Prostate gland (tissue), 2 donors: ENCODE results near the gene P2RY6. TPM values are rescaled to one million over a fixed set of nuclear protein-coding genes. Genes with fewer than 3 reads are reported as not detected.

Source experiments
- DNase-seq: peaks from one replicate; pipeline ENCODE4 v3.0.0-alpha.2; 2019; ENCODE audit warnings: low spot score
- H3K27ac ChIP-seq, 2 donors: fragments of 200-600 bp; sonication (generic); 2 replicates each; pipeline ENCODE4 v1.5.1; 2017 to 2019
- H3K27me3 ChIP-seq: fragments of 200-600 bp; sonication (generic); replicated peaks from 2 replicates; pipeline ENCODE4 v1.5.1; 2019; ENCODE audit not compliant: insufficient read depth
- H3K36me3 ChIP-seq, 2 donors: fragments of 200-600 bp; sonication (generic); 1 replicate in 1 of 2; 2 replicates in 1 of 2; pipeline versions ENCODE4 v1.5.1 to v1.8.1; 2017 to 2019
- H3K4me1 ChIP-seq: fragments of 200-600 bp; sonication (generic); replicated peaks from 2 replicates; pipeline ENCODE4 v1.5.1; 2019
- H3K4me3 ChIP-seq, 2 donors: fragments of 200-600 bp; sonication (generic); 2 replicates each; pipeline ENCODE4 v1.5.1; 2017 to 2019
- H3K9me3 ChIP-seq: fragments of 200-600 bp; sonication (generic); 2 replicates; pipeline ENCODE4 v1.5.1; 2017
- POLR2A ChIP-seq: fragments of 450-650 bp; IDR thresholded peaks from one replicate; pipeline ENCODE4 v1.6.1; 2016; ENCODE audit warnings: antibody characterized with exemption, mild to moderate bottlenecking
- POLR2AphosphoS5 ChIP-seq: sonication (generic); formaldehyde crosslinking; IDR thresholded peaks from one replicate; pipeline ENCODE4 v1.6.1; 2017; ENCODE audit warnings: antibody characterized with exemption
- WGBS: methylation state at CpG from one replicate; pipeline ENCODE4 v1.1.5; 2018; 5-methylcytosine and 5-hydroxymethylcytosine counted together
- intact Hi-C: fragments of 100-400 bp; cut with DNase I; formaldehyde crosslinking; loops from one replicate; pipeline ENCODE4 v1.14.2; 2022
- total RNA-seq, 2 donors: library from RNA; depleted of rRNA; stranded (reverse); fragments of >200 nt; gene quantifications; one replicate each; pipeline ENCODE4 v1.1.0, GENCODE V29; 2016
- TF ChIP-seq, protein P1 (sequence below), 4 experiments: fragments of 200-600 bp in 2 of 4; fragments of 450-650 bp in 2 of 4; sonication (generic) in 2 of 4; IDR thresholded peaks; 1 replicate in 3 of 4; 2 replicates in 1 of 4; pipeline ENCODE4 v1.5.1; 2016 to 2019; ENCODE audit warnings: antibody characterized with exemption in 4 of 4, mild to moderate bottlenecking in 2 of 4, moderate library complexity in 2 of 4

P2RY6 gene
- total RNA-seq, 2 donors from 2014 or later, result 0.64 to 3.5 TPM

DNA sequence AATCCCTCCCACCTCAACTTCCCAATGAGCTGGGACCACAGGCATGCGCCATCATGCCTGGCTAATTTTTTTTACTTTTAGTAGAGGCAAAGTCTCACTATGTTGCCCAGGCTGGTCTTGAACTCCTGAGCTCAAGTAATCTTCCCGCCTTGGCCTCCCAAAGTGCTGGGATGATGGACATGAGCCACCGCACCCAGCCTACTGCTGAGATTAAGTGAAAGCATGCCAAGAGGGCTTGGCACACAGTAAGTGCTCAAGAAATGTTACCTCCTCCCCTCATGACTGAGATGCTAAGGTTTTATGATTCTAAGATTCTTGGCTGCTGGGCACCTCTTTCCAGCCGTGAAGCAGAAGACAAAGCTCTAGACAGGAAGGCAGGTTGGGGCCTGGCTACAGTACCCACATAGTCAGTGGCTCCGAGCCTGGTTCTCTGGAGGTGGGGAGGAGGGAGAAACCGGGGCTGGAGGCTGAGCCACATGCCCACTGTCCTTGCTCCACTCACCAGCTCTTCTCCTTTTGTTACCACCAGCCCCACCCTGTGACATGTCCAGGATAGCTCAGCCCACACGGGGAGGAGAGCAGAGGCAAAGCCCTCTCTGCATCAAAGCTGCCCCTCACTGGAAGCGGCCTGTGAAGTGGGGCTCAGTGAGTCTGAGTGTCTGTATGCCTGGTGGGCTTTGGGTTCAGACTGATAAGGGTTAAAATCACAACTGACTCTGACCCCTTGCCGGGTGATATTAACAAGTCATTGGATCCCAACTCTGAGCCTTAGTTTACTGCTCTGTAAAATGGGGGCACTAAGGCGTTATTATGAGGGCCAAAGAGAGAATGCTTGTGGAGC, 48.8 kb downstream of the P2RY6 start:
- peak; percentile 24 for TF ChIP-seq POLR2AphosphoS5
- TF ChIP-seq, protein P1, sequence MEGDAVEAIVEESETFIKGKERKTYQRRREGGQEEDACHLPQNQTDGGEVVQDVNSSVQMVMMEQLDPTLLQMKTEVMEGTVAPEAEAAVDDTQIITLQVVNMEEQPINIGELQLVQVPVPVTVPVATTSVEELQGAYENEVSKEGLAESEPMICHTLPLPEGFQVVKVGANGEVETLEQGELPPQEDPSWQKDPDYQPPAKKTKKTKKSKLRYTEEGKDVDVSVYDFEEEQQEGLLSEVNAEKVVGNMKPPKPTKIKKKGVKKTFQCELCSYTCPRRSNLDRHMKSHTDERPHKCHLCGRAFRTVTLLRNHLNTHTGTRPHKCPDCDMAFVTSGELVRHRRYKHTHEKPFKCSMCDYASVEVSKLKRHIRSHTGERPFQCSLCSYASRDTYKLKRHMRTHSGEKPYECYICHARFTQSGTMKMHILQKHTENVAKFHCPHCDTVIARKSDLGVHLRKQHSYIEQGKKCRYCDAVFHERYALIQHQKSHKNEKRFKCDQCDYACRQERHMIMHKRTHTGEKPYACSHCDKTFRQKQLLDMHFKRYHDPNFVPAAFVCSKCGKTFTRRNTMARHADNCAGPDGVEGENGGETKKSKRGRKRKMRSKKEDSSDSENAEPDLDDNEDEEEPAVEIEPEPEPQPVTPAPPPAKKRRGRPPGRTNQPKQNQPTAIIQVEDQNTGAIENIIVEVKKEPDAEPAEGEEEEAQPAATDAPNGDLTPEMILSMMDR (IDR thresholded peaks at IDR 0.05), result no peak
- no peak for TF ChIP-seq POLR2A
- Histone ChIP-seq H3K4me3 (no peak overlapping the region), H3K9me3 (no peaks in the 10 kb centered on the region), H3K27me3 (no peaks in the 10 kb centered on the region), H3K36me3 (no peaks in the 10 kb centered on the region), H3K4me1 (peaks cover 15% of the 10 kb centered on the region), H3K27ac (peak overlapping the region; percentile 66 to 85)
- 33% methylated on average over 10 of the region's 10 CpGs for WGBS
- DNase-seq, result no peak
- intact Hi-C loops, result no loop called here

DNA sequence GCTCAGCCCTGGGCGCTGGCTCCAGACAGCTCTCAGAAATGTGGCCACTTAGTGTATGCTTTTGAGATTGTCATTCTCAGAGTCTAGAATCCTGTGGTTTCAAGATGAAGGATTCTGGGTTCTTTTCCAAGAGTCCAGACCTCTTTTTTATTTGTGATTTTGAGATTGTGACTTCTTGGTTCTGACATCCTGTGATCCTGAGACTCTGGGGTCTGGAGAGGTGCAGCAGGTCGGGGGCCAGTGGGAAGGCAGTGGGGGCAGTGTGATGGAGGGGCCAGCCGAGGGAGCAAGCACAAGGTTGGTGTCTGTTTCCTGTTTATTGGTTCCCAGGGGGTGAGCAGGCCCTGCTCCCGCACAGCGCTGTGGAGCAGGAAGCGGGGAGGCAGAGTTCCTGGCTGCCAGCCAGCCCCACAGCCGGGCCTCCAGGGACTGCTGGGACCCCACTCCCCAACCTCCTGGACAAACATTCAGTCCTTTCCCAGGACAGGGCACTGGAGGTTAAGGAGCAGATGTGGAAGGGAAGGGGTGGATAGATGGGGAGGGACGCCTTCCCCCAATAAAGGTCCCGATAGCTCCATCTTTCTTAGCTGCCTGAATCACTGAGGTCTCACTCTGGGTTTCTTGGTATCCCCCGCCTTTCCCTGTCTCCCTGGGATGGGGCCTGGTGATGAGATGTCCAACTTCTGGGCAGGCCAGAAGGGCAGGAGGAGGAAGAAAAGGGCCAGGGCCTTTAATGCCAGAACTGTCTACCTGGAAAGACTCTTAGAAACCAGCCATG, 49.7 kb downstream of the P2RY6 start:
- no peak for DNase-seq
- intact Hi-C loops, result no loop called here
- H3K36me3 ChIP-seq, result no peaks in the 10 kb centered on the region
- H3K9me3 ChIP-seq, result no peaks in the 10 kb centered on the region
- H3K27me3 ChIP-seq, result no peaks in the 10 kb centered on the region
- peak overlapping the region; percentile 66 to 85 for H3K27ac ChIP-seq
- WGBS, result 31% methylated on average over 10 of the region's 10 CpGs
- TF ChIP-seq POLR2AphosphoS5, result no peak
- TF ChIP-seq, protein P1 (IDR thresholded peaks at IDR 0.05), result no peak
- TF ChIP-seq POLR2A, result no peak
- H3K4me1 ChIP-seq, result peaks cover 15% of the 10 kb centered on the region
- H3K4me3 ChIP-seq, result no peak overlapping the region

DNA sequence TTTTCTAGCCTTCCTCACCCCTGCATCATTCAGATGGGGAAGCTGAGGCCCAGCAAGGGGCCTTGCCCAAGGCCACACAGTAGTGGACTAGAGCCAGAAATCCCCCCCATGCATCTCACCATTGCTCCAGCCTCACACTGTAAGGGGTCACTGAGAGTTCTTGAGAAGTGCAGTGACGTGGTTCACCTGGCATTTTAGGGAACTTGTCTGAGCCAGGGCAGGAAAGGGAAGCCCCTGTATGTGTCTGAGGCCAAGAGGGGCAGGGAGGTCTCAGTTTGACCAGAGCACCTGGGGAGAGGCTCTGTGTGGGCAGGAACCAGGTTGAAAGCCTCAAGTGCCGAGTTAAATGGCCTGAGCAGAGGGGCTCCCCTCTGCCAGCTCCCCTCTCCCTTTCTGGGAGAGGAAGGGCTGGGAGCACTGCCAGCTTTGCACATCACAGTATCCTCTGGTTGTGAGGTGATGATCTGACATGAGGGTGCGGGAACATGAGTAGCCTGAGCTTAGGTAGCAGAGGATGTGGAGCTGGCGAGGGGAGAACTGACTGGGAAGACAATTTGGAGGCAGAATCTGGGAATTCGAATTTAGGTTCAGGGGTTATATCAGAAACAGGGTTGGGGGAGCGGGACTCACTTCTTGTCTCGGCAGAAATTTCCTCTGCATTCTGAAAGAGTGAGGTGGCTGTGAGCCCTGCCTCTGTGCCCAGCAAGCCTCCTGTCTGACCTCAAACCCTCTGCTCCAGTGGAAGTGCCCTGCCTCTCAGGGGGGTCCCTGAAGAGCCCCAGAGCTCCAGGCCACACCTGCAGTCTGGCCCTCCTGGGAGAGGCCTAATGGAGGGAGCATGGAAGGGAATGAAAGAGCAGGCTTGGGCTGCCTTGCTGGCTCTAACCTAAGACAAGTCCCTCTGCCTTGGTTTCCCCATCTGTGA, 50.5 kb downstream of the P2RY6 start:
- whole genome bisulfite sequencing, result 58% methylated on average over 7 of the region's 7 CpGs
- TF ChIP-seq POLR2A (no peak), POLR2AphosphoS5 (no peak)
- TF ChIP-seq, protein P1 (IDR thresholded peaks at IDR 0.05), result no peak
- no peak for DNase-seq
- intact Hi-C loops, result no loop called here
- Histone ChIP-seq H3K9me3 (no peaks in the 10 kb centered on the region), H3K27me3 (no peaks in the 10 kb centered on the region), H3K4me1 (peaks cover 15% of the 10 kb centered on the region), H3K4me3 (no peak overlapping the region), H3K27ac (peak overlapping the region; percentile 66 to 85), H3K36me3 (no peaks in the 10 kb centered on the region)

GRCh38 chr11:73323464-73323863, 51.3 kb downstream of the P2RY6 start:
- no peaks in the 10 kb centered on the region for H3K9me3 ChIP-seq
- 20% methylated on average over 14 of the region's 14 CpGs for WGBS
- DNase-seq, result no peak
- H3K4me3 ChIP-seq, result no peak overlapping the region
- peaks cover 15% of the 10 kb centered on the region for H3K4me1 ChIP-seq
- H3K27ac ChIP-seq, result peak overlapping the region; percentile 66 to 85
- no peaks in the 10 kb centered on the region for H3K27me3 ChIP-seq
- H3K36me3 ChIP-seq, result no peaks in the 10 kb centered on the region
- TF ChIP-seq POLR2AphosphoS5 (peak; percentile 26), POLR2A (no peak)
- TF ChIP-seq, protein P1 (IDR thresholded peaks at IDR 0.05), result no peak
- intact Hi-C loops, result no loop called here
